GM10266 (cell line): ENCODE data around the gene TPBGL.

Source experiments
- DNase-seq: peaks from one replicate; pipeline ENCODE4 v3.0.0; 2012; ENCODE audit errors: extremely low spot score
- CTCF ChIP-seq: IDR thresholded peaks from 2 replicates; pipeline ENCODE4 v1.5.1; 2012; ENCODE audit warnings: mild to moderate bottlenecking, low read depth; ENCODE audit not compliant: control insufficient read depth, insufficient read depth; ENCODE audit errors: missing control alignments

Gene TPBGL

GRCh38 chr11:75277991-75278790 is 37.6 kb downstream of the TPBGL start:
- TF ChIP-seq CTCF, result no peak
- no peak for DNase-seq

GRCh38 chr11:75279273-75279672 is 38.7 kb downstream of the TPBGL start:
- DNase-seq, result no peak
- TF ChIP-seq CTCF, result no peak

- peak; percentile 83 for DNase-seq
- TF ChIP-seq CTCF, result peak; percentile 94
Observed at GRCh38 chr11:75280227-75280701, 39.7 kb downstream of the TPBGL start.

- TF ChIP-seq CTCF, result no peak
Observed at GRCh38 chr11:75280770-75281468, 40.3 kb downstream of the TPBGL start.

GRCh38 chr11:75281469-75282095 is 41.0 kb downstream of the TPBGL start:
- no peak for TF ChIP-seq CTCF
- DNase-seq, result no peak

More at GRCh38 chr11:75280770-75281468, 40.3 kb downstream of the TPBGL start:
- DNase-seq, result no peak

- DNase-seq, result no peak
- no peak for TF ChIP-seq CTCF
Observed at GRCh38 chr11:75283391-75283931, 42.9 kb downstream of the TPBGL start.
